Measurements from ENCODE around the gene D2HGDH. TPM values are rescaled to one million over a fixed set of nuclear protein-coding genes. Genes with fewer than 3 reads are reported as not detected.

The D2HGDH gene
- total and polyA plus RNA-seq, 2 of the 13 experiments (the other 11 are each of a cell fraction or from before 2014, with no cell fraction given): 19.2 to 20.3 TPM

DNA sequence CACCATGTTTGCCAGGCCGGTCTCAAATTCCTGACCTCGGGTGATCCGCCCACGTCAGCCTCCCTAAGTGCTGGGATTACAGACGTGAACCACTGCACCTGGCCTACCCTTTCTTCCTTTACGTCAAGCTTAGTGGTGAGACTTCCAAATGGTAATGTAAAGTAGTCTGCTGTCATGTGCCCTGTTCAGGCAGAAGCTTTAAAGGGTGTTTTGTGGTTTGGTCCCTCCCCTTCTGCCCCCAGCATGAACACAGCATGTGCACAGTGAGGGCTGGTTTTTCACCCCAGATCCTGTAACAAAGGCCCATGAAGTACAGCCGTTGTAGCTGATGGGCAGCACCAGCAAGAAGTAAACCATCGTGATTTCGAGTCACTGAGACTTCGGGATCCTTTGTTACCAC is 45.1 kb upstream of the D2HGDH start:
- CTCF ChIA-PET (ENCODE audit: low intra/inter-chr PET ratio, low total read pairs): no interaction called here
- DNase-seq (ENCODE audit: low spot score) (no peak), FAIRE-seq (no peak), ATAC-seq (no peak)
- Histone ChIP-seq H3K9ac (ENCODE audit: insufficient read depth, low read depth, low read length) (no peak overlapping the region), H3K9me3 (ENCODE audit: low read length) (no peaks in the 10 kb centered on the region), H3K27ac (ENCODE audit: extremely low read length, insufficient read depth, low read length) (no peak overlapping the region), H3K79me2 (ENCODE audit: insufficient read depth, low read length) (peaks cover 33% of the 10 kb centered on the region), H3K4me2 (ENCODE audit: low read depth, low read length) (peak overlapping the region; percentile 25; the same call in 1 of the 2 replicates), H4K20me1 (ENCODE audit: insufficient read depth, low read length) (no peaks in the 10 kb centered on the region), H2AFZ (ENCODE audit: low read length) (no peak overlapping the region), H3K27me3 (ENCODE audit: control insufficient read depth in 1 of 2, insufficient read depth in 2 of 2, low read length in 2 of 2) (no peaks in the 10 kb centered on the region; a peak in 1 of 5 replicates), H3K4me1 (ENCODE audit: insufficient read depth, low read length) (peaks cover 28% of the 10 kb centered on the region), H3K4me3 (replicated peaks in 1 of 3; ENCODE audit: insufficient read depth in 1 of 3, low read depth in 2 of 3, low read length in 3 of 3) (no peak overlapping the region), H3K36me3 (replicated peaks in 1 of 2; ENCODE audit: control insufficient read depth in 1 of 2, insufficient read depth in 2 of 2, low read length in 2 of 2) (peaks cover 12 to 30% of the 10 kb centered on the region in 2 experiments)
- in situ Hi-C loops (cut with HindIII; ENCODE audit: extremely low pct_ligation_motif_present, low pct_unique_long_range_greater_than_20kb) (no loop called here), intact Hi-C loops (cut with micrococcal nuclease; ENCODE audit: unreplicated experiment) (loop anchor here (5.0 kb wide), 1 partner anchor 42 kb away; no protein-coding TSS in a partner anchor)
- POLR2A ChIA-PET: interaction anchor here (1.4 to 8.6 kb wide), 2 partner anchors 11 to 182 kb away, joined by 3 to 234 read pairs; partner anchors contain the start of gene ING5
- TF ChIP-seq ATF7 (IDR thresholded peaks at IDR 0.05): no peak
- TF ChIP-seq ATF7 (CRISPR knock-in tag; IDR thresholded peaks at IDR 0.05): no peak
- TF ChIP-seq NFKB2 (CRISPR knock-in tag; IDR thresholded peaks at IDR 0.05; ENCODE audit: borderline replicate concordance): no peak
- no peak for TF ChIP-seq KAT2B (IDR thresholded peaks at IDR 0.05; ENCODE audit: borderline replicate concordance, low read depth, low read length)
- TF ChIP-seq, protein P1, sequence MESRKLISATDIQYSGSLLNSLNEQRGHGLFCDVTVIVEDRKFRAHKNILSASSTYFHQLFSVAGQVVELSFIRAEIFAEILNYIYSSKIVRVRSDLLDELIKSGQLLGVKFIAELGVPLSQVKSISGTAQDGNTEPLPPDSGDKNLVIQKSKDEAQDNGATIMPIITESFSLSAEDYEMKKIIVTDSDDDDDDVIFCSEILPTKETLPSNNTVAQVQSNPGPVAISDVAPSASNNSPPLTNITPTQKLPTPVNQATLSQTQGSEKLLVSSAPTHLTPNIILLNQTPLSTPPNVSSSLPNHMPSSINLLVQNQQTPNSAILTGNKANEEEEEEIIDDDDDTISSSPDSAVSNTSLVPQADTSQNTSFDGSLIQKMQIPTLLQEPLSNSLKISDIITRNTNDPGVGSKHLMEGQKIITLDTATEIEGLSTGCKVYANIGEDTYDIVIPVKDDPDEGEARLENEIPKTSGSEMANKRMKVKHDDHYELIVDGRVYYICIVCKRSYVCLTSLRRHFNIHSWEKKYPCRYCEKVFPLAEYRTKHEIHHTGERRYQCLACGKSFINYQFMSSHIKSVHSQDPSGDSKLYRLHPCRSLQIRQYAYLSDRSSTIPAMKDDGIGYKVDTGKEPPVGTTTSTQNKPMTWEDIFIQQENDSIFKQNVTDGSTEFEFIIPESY (CRISPR knock-in tag; IDR thresholded peaks at IDR 0.05): no peak
- no peak for TF ChIP-seq ZUFSP (CRISPR knock-in tag; IDR thresholded peaks at IDR 0.05; ENCODE audit: borderline replicate concordance)
- no peak for TF ChIP-seq ZNF777 (CRISPR knock-in tag; IDR thresholded peaks at IDR 0.05)
- TF ChIP-seq, protein P2, sequence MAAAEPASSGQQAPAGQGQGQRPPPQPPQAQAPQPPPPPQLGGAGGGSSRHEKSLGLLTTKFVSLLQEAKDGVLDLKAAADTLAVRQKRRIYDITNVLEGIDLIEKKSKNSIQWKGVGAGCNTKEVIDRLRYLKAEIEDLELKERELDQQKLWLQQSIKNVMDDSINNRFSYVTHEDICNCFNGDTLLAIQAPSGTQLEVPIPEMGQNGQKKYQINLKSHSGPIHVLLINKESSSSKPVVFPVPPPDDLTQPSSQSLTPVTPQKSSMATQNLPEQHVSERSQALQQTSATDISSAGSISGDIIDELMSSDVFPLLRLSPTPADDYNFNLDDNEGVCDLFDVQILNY (CRISPR knock-in tag; conservative IDR thresholded peaks at IDR 0.05): no peak
- TF ChIP-seq POLR2A (IDR thresholded peaks at IDR 0.05; ENCODE audit: insufficient read depth in 1 of 2, low read depth in 2 of 2, low read length in 2 of 2): peak in 1 of 2 experiments; percentile 48; a peak in 2 of 4 replicates
- TF ChIP-seq HHEX (CRISPR knock-in tag; IDR thresholded peaks at IDR 0.05): peak; percentile 28; the same call in 1 of the 2 replicates
- TF ChIP-seq ZNF496 (CRISPR knock-in tag; IDR thresholded peaks at IDR 0.05; ENCODE audit: insufficient replicate concordance): no peak
- no peak for TF ChIP-seq GMEB1 (CRISPR knock-in tag; IDR thresholded peaks at IDR 0.05; ENCODE audit: borderline replicate concordance)
- TF ChIP-seq FOXA3 (CRISPR knock-in tag; IDR thresholded peaks at IDR 0.05): no peak
- TF ChIP-seq RBM22 (optimal IDR thresholded peaks at IDR 0.05; ENCODE audit: low read length): peak; percentile 38
- WGBS (ENCODE audit: low lambda C conversion rate): 93% methylated on average over 10 of the region's 10 CpGs
- no TSS peak for BruUV-seq (replicated peaks)

All from HepG2 (cell line).